A673 (cell line): Measurements from ENCODE around the gene SPATA13. TPM values are rescaled to one million over a fixed set of nuclear protein-coding genes. Genes with fewer than 3 reads are reported as not detected.

Experiments used
- BruUV-seq: library from RNA; stranded (reverse); fragments of 400-500 nt; replicated peaks from 2 replicates; lab custom pipeline; 2021; lab: Mats Ljungman, UMichigan
- CTCF ChIA-PET: fragments of 300-600 bp; sonication (Branson Sonifier 250); formaldehyde crosslinking; loops from one replicate; lab custom pipeline; 2022; ENCODE audit warnings: antibody characterized with exemption; lab: Charles Lee
- POLR2A ChIA-PET: fragments of 300-600 bp; sonication (Branson Sonifier 250); formaldehyde crosslinking; loops from one replicate; lab custom pipeline; 2022; ENCODE audit warnings: antibody characterized with exemption; ENCODE audit not compliant: low non-redundant PET; lab: Charles Lee
- DNase-seq: peaks from one replicate; pipeline ENCODE4 v3.0.0-alpha.2; 2015; ENCODE audit warnings: low spot score
- H3K27ac ChIP-seq: fragments of 200-600 bp; sonication (generic); 2 replicates; pipeline ENCODE4 v1.5.1; 2016; ENCODE audit warnings: mixed run types, low read depth, mild to moderate bottlenecking, mixed read lengths, antibody characterized with exemption, low read length; ENCODE audit not compliant: poor library complexity, severe bottlenecking
- H3K27me3 ChIP-seq: fragments of 200-600 bp; sonication (generic); replicated peaks from 2 replicates; pipeline ENCODE4 v1.6.1; 2017; ENCODE audit warnings: mixed run types, low read depth, mild to moderate bottlenecking, mixed read lengths, antibody characterized with exemption, low read length; ENCODE audit not compliant: insufficient read depth, poor library complexity
- H3K36me3 ChIP-seq: fragments of 200-600 bp; sonication (generic); 2 replicates; pipeline ENCODE4 v1.6.1; 2016; ENCODE audit warnings: mixed run types, mild to moderate bottlenecking, mixed read lengths, antibody characterized with exemption, low read length; ENCODE audit not compliant: insufficient read depth, poor library complexity, severe bottlenecking
- H3K4me1 ChIP-seq: fragments of 200-600 bp; sonication (generic); 2 replicates; pipeline ENCODE4 v1.6.1; 2017; ENCODE audit warnings: mixed run types, mild to moderate bottlenecking, mixed read lengths, antibody characterized with exemption, low read length; ENCODE audit not compliant: insufficient read depth, poor library complexity, severe bottlenecking
- H3K4me3 ChIP-seq: fragments of 200-600 bp; sonication (generic); 2 replicates; pipeline ENCODE4 v1.5.1; 2016; ENCODE audit warnings: low read depth, mixed run types, mild to moderate bottlenecking, mixed read lengths, low read length; ENCODE audit not compliant: poor library complexity, severe bottlenecking
- H3K9me3 ChIP-seq: fragments of 200-600 bp; sonication (generic); 2 replicates; pipeline ENCODE4 v1.6.1; 2016; ENCODE audit warnings: mixed run types, low read depth, mild to moderate bottlenecking, mixed read lengths, antibody characterized with exemption, low read length; ENCODE audit not compliant: poor library complexity, severe bottlenecking
- EZH2 ChIP-seq: fragments of 200-600 bp; sonication (generic); IDR thresholded peaks from 2 replicates; pipeline ENCODE4 v1.6.1; 2017; ENCODE audit warnings: borderline replicate concordance, low read depth, mild to moderate bottlenecking, mixed read lengths, antibody characterized with exemption, low read length; ENCODE audit not compliant: poor library complexity, severe bottlenecking
- intact Hi-C: fragments of 100-400 bp; cut with micrococcal nuclease; formaldehyde crosslinking; loops from one replicate; pipeline ENCODE4 v1.10.0; 2022; ENCODE audit not compliant: unreplicated experiment
- total RNA-seq: library from RNA; stranded (reverse); gene quantifications from 2 replicates; pipeline ENCODE4 v1.2.3, GENCODE V29; 2021
- TF ChIP-seq, protein P1 (sequence below): fragments of 300-800, 200-600 bp; sonication (generic); conservative IDR thresholded peaks from 2 replicates; pipeline ENCODE4 v1.5.1; 2017; ENCODE audit warnings: low read depth, mild to moderate bottlenecking, antibody characterized with exemption, low read length, moderate library complexity, mixed read lengths

SPATA13 gene
- total RNA-seq, 1 experiment from 2014 or later = 58.2 TPM

DNA sequence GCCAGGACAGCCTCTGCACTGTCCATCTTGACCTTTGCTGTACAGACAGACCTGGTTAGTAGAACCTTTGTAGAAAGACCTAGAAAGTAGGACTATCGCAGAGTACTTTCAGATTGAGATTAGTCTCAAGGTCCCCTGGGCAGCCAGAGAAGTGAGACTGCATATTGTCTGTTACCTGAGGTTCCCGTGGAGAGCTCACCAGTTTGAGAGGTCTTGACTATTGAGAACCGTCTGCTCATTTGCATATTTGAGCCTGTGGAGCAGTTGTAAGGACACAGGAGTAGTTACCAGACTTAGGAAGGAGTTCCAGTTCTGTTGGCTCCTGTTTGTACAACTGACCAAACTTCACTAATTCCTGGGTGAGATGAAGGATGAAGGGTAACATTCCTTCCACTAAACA, 66.2 kb downstream of the SPATA13 start:
- no peak overlapping the region for H3K27ac ChIP-seq
- no TSS peak for BruUV-seq
- intact Hi-C loops = no loop called here
- no peak for TF ChIP-seq EZH2
- TF ChIP-seq, protein P1, sequence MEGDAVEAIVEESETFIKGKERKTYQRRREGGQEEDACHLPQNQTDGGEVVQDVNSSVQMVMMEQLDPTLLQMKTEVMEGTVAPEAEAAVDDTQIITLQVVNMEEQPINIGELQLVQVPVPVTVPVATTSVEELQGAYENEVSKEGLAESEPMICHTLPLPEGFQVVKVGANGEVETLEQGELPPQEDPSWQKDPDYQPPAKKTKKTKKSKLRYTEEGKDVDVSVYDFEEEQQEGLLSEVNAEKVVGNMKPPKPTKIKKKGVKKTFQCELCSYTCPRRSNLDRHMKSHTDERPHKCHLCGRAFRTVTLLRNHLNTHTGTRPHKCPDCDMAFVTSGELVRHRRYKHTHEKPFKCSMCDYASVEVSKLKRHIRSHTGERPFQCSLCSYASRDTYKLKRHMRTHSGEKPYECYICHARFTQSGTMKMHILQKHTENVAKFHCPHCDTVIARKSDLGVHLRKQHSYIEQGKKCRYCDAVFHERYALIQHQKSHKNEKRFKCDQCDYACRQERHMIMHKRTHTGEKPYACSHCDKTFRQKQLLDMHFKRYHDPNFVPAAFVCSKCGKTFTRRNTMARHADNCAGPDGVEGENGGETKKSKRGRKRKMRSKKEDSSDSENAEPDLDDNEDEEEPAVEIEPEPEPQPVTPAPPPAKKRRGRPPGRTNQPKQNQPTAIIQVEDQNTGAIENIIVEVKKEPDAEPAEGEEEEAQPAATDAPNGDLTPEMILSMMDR = no peak
- H3K4me3 ChIP-seq = no peak overlapping the region
- H3K9me3 ChIP-seq = no peaks in the 10 kb centered on the region
- H3K4me1 ChIP-seq = peaks cover 7% of the 10 kb centered on the region
- H3K27me3 ChIP-seq = no peaks in the 10 kb centered on the region
- DNase-seq = no peak
- ChIA-PET POLR2A (no interaction called here), CTCF (no interaction called here)
- no peaks in the 10 kb centered on the region for H3K36me3 ChIP-seq

DNA sequence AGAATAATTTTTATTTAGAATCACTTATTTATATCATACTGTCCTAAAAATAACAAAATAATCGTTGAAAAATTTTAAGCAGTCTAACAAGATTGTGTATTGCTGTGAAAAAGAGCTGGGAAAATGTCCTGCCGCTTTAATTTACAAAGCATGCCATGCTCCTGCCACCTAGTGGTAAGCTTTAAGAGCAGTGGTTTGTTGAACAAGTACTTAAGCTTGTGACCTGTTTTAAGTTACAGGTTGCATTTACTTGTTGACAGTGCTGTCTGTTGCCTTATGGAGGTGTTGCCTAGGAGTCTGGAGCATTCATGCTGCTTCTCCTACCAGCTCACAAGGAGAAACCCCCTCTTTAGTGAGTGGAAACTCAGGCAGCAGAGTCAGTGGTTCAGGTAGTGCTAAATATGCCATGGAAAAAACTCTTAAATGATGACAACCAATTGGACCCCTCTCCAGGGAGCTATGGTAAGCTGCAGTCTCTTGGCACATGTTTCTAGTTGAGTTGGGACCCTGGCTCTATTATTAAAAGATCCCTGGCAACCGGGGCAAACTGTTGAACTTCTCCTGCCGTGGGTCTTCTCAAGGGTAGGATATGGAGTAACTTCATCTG, 68.4 kb downstream of the SPATA13 start:
- no peaks in the 10 kb centered on the region for H3K9me3 ChIP-seq
- CTCF ChIA-PET = interaction anchor here (0.5 to 2.0 kb wide), 8 partner anchors 176 to 908 kb away, joined by 3 to 14 read pairs (median 4); no protein-coding TSS in a partner anchor
- no TSS peak for BruUV-seq
- peak; percentile 76 for DNase-seq
- peaks cover 23% of the 10 kb centered on the region for H3K4me1 ChIP-seq
- no peak overlapping the region for H3K27ac ChIP-seq
- intact Hi-C loops = no loop called here
- TF ChIP-seq, protein P1 = peak; percentile 94
- TF ChIP-seq EZH2 = no peak
- no peaks in the 10 kb centered on the region for H3K36me3 ChIP-seq
- H3K27me3 ChIP-seq = no peaks in the 10 kb centered on the region
- POLR2A ChIA-PET = interaction anchor here (0.6 kb wide), 1 partner anchor 42 kb away, joined by 3 read pairs; no protein-coding TSS in a partner anchor
- no peak overlapping the region for H3K4me3 ChIP-seq

DNA sequence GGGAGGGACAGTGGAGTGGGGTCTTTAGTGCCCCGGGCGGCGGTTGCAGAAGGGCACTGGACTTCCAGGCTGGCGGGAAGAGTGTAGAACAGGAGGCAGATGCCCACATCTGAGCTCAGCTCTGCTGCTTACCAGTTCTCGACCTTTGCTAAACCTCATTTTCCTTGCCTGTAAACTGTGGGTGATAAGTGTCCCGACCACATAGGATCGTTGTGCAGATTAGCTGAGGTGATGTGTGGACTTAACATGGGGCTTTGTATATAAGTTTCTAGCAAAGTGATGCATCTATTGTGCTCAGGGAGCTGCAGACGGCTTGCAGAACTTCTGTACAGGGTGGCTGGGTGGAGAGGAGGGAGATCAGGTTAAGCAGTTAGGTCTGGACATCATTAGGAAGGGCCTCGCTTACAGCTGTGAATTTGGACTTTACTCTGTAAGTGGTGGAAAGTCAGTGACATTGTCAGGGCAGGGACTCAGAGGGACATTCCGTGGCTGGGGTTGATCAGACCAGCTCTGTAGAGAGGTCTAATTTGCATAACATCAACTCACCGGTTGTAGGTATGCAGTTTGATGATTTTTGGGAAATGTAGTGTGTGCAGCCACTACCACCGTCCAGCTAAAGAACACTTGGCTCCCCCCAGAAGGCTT, 70.0 kb downstream of the SPATA13 start:
- TF ChIP-seq EZH2 = no peak
- TF ChIP-seq, protein P1 = no peak
- ChIA-PET CTCF (no interaction called here), POLR2A (no interaction called here)
- no peak for DNase-seq
- Histone ChIP-seq H3K9me3 (no peaks in the 10 kb centered on the region), H3K36me3 (no peaks in the 10 kb centered on the region), H3K4me3 (no peak overlapping the region), H3K4me1 (peaks cover 26% of the 10 kb centered on the region), H3K27me3 (no peaks in the 10 kb centered on the region), H3K27ac (no peak overlapping the region)
- BruUV-seq = no TSS peak
- intact Hi-C loops = no loop called here
